ENCODE results near the gene LEF1. TPM values are rescaled to one million over a fixed set of nuclear protein-coding genes. Genes with fewer than 3 reads are reported as not detected.

Gene LEF1
- total RNA-seq, 1 donor from 2014 or later = 1.1 TPM

GRCh38 chr4:108155373-108155772 lies 13.4 kb downstream of the LEF1 start:
- TF ChIP-seq CTCF (IDR thresholded peaks at IDR 0.05) = no peak
- ChIA-PET CTCF (interaction anchor here (0.5 to 1.0 kb wide), 2 partner anchors 8 kb away, joined by 3 to 4 read pairs; no protein-coding TSS in a partner anchor), POLR2A (no interaction called here)
- intact Hi-C loops (cut with micrococcal nuclease) = no loop called here
- peaks cover 4% of the 10 kb centered on the region for H3K4me1 Mint-ChIP-seq
- DNase-seq (no peak), ATAC-seq (ENCODE audit: low read depth) (no peak)
- H3K27ac Mint-ChIP-seq = no peak overlapping the region
- H3K36me3 Mint-ChIP-seq (ENCODE audit: low read depth) = no peaks in the 10 kb centered on the region
- H3K9me3 Mint-ChIP-seq = no peaks in the 10 kb centered on the region
- peaks cover 19% of the 10 kb centered on the region for H3K27me3 Mint-ChIP-seq
- H3K4me3 Mint-ChIP-seq = no peak overlapping the region

- no peak overlapping the region for H3K4me3 Mint-ChIP-seq
- ChIA-PET POLR2A (no interaction called here), CTCF (no interaction called here)
- no peaks in the 10 kb centered on the region for H3K36me3 Mint-ChIP-seq (ENCODE audit: low read depth)
- TF ChIP-seq CTCF (IDR thresholded peaks at IDR 0.05) = no peak
- H3K9me3 Mint-ChIP-seq = no peaks in the 10 kb centered on the region
- peaks cover 7% of the 10 kb centered on the region for H3K27me3 Mint-ChIP-seq
- no peaks in the 10 kb centered on the region for H3K4me1 Mint-ChIP-seq
- no peak overlapping the region for H3K27ac Mint-ChIP-seq
- ATAC-seq (ENCODE audit: low read depth) (no peak), DNase-seq (no peak)
- intact Hi-C loops (cut with micrococcal nuclease) = no loop called here
Measured at GRCh38 chr4:108152980-108153379, 15.8 kb downstream of the LEF1 start.

- POLR2A ChIA-PET = no interaction called here
- no peak for TF ChIP-seq CTCF (IDR thresholded peaks at IDR 0.05)
- H3K9me3 Mint-ChIP-seq = no peaks in the 10 kb centered on the region
- CTCF ChIA-PET = no interaction called here
- no peak for ATAC-seq (ENCODE audit: low read depth)
- H3K4me1 Mint-ChIP-seq = no peaks in the 10 kb centered on the region
- no peak overlapping the region for H3K4me3 Mint-ChIP-seq
- H3K27me3 Mint-ChIP-seq = peaks cover 5% of the 10 kb centered on the region
- H3K27ac Mint-ChIP-seq = no peak overlapping the region
- no peaks in the 10 kb centered on the region for H3K36me3 Mint-ChIP-seq (ENCODE audit: low read depth)
- no peak for DNase-seq
- intact Hi-C loops (cut with micrococcal nuclease) = no loop called here
Measured at GRCh38 chr4:108149588-108150380, 18.9 kb downstream of the LEF1 start.

GRCh38 chr4:108148316-108148715 lies 20.4 kb downstream of the LEF1 start:
- ATAC-seq (ENCODE audit: low read depth) (no peak), DNase-seq (no peak)
- H3K36me3 Mint-ChIP-seq (ENCODE audit: low read depth) = no peaks in the 10 kb centered on the region
- H3K4me1 Mint-ChIP-seq = no peaks in the 10 kb centered on the region
- H3K9me3 Mint-ChIP-seq = no peaks in the 10 kb centered on the region
- POLR2A ChIA-PET = no interaction called here
- intact Hi-C loops (cut with micrococcal nuclease) = no loop called here
- no peak overlapping the region for H3K4me3 Mint-ChIP-seq
- TF ChIP-seq CTCF (IDR thresholded peaks at IDR 0.05) = no peak
- peaks cover 7% of the 10 kb centered on the region for H3K27me3 Mint-ChIP-seq
- no peak overlapping the region for H3K27ac Mint-ChIP-seq
- CTCF ChIA-PET = no interaction called here

GRCh38 chr4:108146819-108147218 lies 21.9 kb downstream of the LEF1 start:
- no peak overlapping the region for H3K4me3 Mint-ChIP-seq
- no peaks in the 10 kb centered on the region for H3K9me3 Mint-ChIP-seq
- DNase-seq = no peak
- intact Hi-C loops (cut with micrococcal nuclease) = no loop called here
- no peaks in the 10 kb centered on the region for H3K4me1 Mint-ChIP-seq
- H3K36me3 Mint-ChIP-seq (ENCODE audit: low read depth) = no peaks in the 10 kb centered on the region
- H3K27me3 Mint-ChIP-seq = peaks cover 3% of the 10 kb centered on the region
- ATAC-seq (ENCODE audit: low read depth) = no peak
- no peak overlapping the region for H3K27ac Mint-ChIP-seq
- POLR2A ChIA-PET = no interaction called here
- TF ChIP-seq CTCF (IDR thresholded peaks at IDR 0.05) = no peak
- CTCF ChIA-PET = interaction anchor here (0.6 kb wide), 1 partner anchor 8 kb away, joined by 3 read pairs; no protein-coding TSS in a partner anchor
